Gastrocnemius medialis (tissue), 4 donors: ENCODE results near the gene ITGB2.

Source experiments
- POLR2A ChIP-seq, 2 donors: fragments of 450-650 bp; IDR thresholded peaks; one replicate each; pipeline ENCODE4 v1.6.1; 2017; ENCODE audit warnings: antibody characterized with exemption in 2 of 2, mild to moderate bottlenecking in 2 of 2, moderate library complexity in 2 of 2
- TF ChIP-seq, protein P1 (sequence below), 5 experiments: fragments of 450-650 bp in 3 of 5; fragments of 200-600 bp in 2 of 5; sonication (generic) in 2 of 5; IDR thresholded peaks in 4 of 5; conservative IDR thresholded peaks in 1 of 5; 1 replicate in 4 of 5; 2 replicates in 1 of 5; pipeline ENCODE4 v1.5.1; 2016 to 2019; ENCODE audit warnings: antibody characterized with exemption in 5 of 5, mild to moderate bottlenecking in 3 of 5, moderate library complexity in 3 of 5

DNA sequence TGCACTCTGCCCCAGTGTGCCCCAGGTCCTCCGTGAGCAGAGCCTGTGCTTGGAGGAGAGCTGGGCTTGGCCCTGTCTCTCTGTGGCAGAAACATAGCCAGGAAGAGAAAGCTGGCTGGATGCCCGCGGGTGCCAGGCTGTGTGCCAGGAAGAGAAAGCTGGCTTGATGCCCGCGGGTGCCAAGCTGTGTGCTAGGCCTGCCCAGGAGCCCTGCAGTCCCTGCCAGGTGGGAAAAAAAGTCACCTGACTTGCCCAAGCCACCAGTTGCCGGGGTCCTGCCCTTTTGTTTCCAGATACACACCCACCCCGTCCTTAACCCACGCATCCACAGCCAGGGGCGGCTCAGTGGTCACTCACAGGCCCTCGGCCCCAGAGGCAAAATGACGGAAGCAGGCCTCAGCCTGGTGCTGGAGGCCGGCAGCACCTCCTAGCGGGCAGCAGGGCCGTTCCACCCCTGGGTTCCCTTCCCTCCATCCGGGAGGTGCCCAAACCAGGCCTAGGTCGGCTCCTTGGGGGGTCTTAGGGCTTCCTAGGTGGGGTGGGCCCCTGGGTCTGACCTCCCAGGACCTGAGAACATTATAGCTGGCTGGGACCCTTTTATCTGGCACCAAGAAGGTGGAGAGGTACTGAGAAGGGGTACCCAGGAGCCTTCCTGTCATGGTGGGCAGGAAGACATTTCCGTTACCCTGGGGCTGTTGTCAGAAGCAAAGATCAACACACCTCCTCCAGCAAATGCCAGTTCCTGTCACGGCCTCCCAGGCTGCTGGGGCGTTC lies 9.1 kb downstream of the ITGB2 start:
- no peak for TF ChIP-seq POLR2A (IDR thresholded peaks at IDR 0.05)
- TF ChIP-seq, protein P1, sequence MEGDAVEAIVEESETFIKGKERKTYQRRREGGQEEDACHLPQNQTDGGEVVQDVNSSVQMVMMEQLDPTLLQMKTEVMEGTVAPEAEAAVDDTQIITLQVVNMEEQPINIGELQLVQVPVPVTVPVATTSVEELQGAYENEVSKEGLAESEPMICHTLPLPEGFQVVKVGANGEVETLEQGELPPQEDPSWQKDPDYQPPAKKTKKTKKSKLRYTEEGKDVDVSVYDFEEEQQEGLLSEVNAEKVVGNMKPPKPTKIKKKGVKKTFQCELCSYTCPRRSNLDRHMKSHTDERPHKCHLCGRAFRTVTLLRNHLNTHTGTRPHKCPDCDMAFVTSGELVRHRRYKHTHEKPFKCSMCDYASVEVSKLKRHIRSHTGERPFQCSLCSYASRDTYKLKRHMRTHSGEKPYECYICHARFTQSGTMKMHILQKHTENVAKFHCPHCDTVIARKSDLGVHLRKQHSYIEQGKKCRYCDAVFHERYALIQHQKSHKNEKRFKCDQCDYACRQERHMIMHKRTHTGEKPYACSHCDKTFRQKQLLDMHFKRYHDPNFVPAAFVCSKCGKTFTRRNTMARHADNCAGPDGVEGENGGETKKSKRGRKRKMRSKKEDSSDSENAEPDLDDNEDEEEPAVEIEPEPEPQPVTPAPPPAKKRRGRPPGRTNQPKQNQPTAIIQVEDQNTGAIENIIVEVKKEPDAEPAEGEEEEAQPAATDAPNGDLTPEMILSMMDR (IDR thresholded peaks at IDR 0.05 in 4 of 5, conservative IDR thresholded peaks at IDR 0.05 in 1 of 5), result peak in 1 of 5 experiments; percentile 24
